HG03342 (cell line): ENCODE results near the gene CLEC16A.

Source experiments
- ATAC-seq: cut with Tn5 transposase; IDR thresholded peaks from one replicate; pipeline ENCODE4 v1.9.1; 2021; ENCODE audit warnings: mild to moderate bottlenecking, moderate library complexity; ENCODE audit not compliant: unreplicated experiment

The CLEC16A gene

GRCh38 chr16:11225677-11226549 lies 281.5 kb downstream of the CLEC16A start:
- ATAC-seq = peak; percentile 4

- ATAC-seq = no peak
Measured at GRCh38 chr16:11229432-11229831, 285.1 kb downstream of the CLEC16A start.

- no peak for ATAC-seq
Measured at GRCh38 chr16:11229906-11230305, 285.5 kb downstream of the CLEC16A start.

- no peak for ATAC-seq
Measured at GRCh38 chr16:11231367-11231970, 287.1 kb downstream of the CLEC16A start.
